NCI-H1105 treated with DMSO at 0.1 percent for 48 hours (cell line): ENCODE data around the gene GDAP2.
A peak's percentile ranks its signal among the peaks of the same experiment; 100 is the strongest.
"Not testable (repeated sequence)": the region's sequence is repeated elsewhere in the genome, so short reads cannot be mapped to it uniquely, and the experiment has no call there.

Source experiments
- DNase-seq: peaks from one replicate; lab custom pipeline; 2025; lab: John Stamatoyannopoulos, UW

The GDAP2 gene

GRCh38 chr1:117899801-117900200, 29.6 kb downstream of the GDAP2 start:
- DNase-seq, result no peak

- DNase-seq, result no peak
Measured at GRCh38 chr1:117897551-117897950, 31.9 kb downstream of the GDAP2 start.

- peak; percentile 74 for DNase-seq
Measured at GRCh38 chr1:117895482-117896114, 33.8 kb downstream of the GDAP2 start.

GRCh38 chr1:117894078-117894477, 35.3 kb downstream of the GDAP2 start:
- DNase-seq, result no peak

- no peak for DNase-seq
Measured at GRCh38 chr1:117892512-117892911, 36.9 kb downstream of the GDAP2 start.

- DNase-seq, result no peak
Measured at GRCh38 chr1:117890452-117890851, 39.0 kb downstream of the GDAP2 start.

GRCh38 chr1:117886101-117886795, 43.2 kb downstream of the GDAP2 start:
- no peak for DNase-seq

GRCh38 chr1:117883616-117884015, 45.8 kb downstream of the GDAP2 start:
- DNase-seq, result no peak

- no peak for DNase-seq
Measured at GRCh38 chr1:117879284-117879683, 50.1 kb downstream of the GDAP2 start.

- DNase-seq, result no peak
Measured at GRCh38 chr1:117877823-117878222, 51.6 kb downstream of the GDAP2 start.

- DNase-seq, result no peak
Measured at GRCh38 chr1:117871013-117871412, 58.4 kb downstream of the GDAP2 start.

GRCh38 chr1:117861694-117862093, 67.7 kb downstream of the GDAP2 start:
- peak; percentile 36 for DNase-seq

- no peak for DNase-seq
Measured at GRCh38 chr1:117860896-117861610, 68.4 kb downstream of the GDAP2 start.

GRCh38 chr1:117859901-117860300, 69.5 kb downstream of the GDAP2 start:
- no peak for DNase-seq

GRCh38 chr1:117857418-117857817, 72.0 kb downstream of the GDAP2 start:
- DNase-seq, result no peak

GRCh38 chr1:117852853-117853553, 76.4 kb downstream of the GDAP2 start:
- no peak for DNase-seq

GRCh38 chr1:117851687-117852086, 77.7 kb downstream of the GDAP2 start:
- no peak for DNase-seq

GRCh38 chr1:117846674-117847425, 82.6 kb downstream of the GDAP2 start:
- DNase-seq, result no peak

- not testable (repeated sequence) for DNase-seq
Measured at GRCh38 chr1:117844478-117844877, 84.9 kb downstream of the GDAP2 start.

GRCh38 chr1:117843791-117844190, 85.6 kb downstream of the GDAP2 start:
- DNase-seq, result no peak

GRCh38 chr1:117842408-117843170, 86.8 kb downstream of the GDAP2 start:
- DNase-seq, result no peak
